Vagina (tissue), 2 donors: ENCODE data around the gene CMPK2.

Experiments used
- POLR2A ChIP-seq, 2 donors: fragments of 450-650 bp; IDR thresholded peaks; one replicate each; pipeline ENCODE4 v1.6.1; 2017; ENCODE audit warnings: antibody characterized with exemption in 2 of 2, mild to moderate bottlenecking in 2 of 2, moderate library complexity in 2 of 2
- POLR2AphosphoS5 ChIP-seq, 2 donors: sonication (generic); formaldehyde crosslinking; IDR thresholded peaks; one replicate each; pipeline ENCODE4 v1.9.0; 2017; ENCODE audit warnings: antibody characterized with exemption in 2 of 2, mild to moderate bottlenecking in 2 of 2, low read depth in 1 of 2; ENCODE audit not compliant: insufficient read depth in 1 of 2
- TF ChIP-seq, protein P1 (sequence below), 3 experiments: fragments of 450-650 bp in 2 of 3; fragments of 200-600 bp in 1 of 3; sonication (generic) in 1 of 3; IDR thresholded peaks; one replicate each; pipeline ENCODE4 v1.5.1; 2017 to 2019; ENCODE audit warnings: antibody characterized with exemption in 3 of 3, mild to moderate bottlenecking in 2 of 3, moderate library complexity in 2 of 3

DNA sequence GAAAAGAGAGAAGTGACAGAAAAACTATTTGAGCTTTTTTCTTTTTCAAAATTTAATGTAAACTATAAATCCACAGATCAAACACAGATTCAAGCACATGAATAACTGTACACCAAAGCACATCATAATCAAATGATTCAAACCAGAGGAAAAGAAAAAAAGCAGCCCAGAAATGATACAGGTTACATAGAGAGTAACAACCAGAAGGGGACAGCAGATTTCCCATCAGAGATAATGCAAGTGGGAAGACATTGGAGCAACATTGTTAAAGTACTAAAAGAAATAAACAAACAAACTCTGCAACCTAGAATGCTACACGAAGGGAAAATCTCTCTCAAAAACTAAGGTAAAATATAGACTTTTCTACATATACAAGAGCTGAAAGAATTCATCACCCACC, 34.5 kb downstream of the CMPK2 start:
- TF ChIP-seq, protein P1, sequence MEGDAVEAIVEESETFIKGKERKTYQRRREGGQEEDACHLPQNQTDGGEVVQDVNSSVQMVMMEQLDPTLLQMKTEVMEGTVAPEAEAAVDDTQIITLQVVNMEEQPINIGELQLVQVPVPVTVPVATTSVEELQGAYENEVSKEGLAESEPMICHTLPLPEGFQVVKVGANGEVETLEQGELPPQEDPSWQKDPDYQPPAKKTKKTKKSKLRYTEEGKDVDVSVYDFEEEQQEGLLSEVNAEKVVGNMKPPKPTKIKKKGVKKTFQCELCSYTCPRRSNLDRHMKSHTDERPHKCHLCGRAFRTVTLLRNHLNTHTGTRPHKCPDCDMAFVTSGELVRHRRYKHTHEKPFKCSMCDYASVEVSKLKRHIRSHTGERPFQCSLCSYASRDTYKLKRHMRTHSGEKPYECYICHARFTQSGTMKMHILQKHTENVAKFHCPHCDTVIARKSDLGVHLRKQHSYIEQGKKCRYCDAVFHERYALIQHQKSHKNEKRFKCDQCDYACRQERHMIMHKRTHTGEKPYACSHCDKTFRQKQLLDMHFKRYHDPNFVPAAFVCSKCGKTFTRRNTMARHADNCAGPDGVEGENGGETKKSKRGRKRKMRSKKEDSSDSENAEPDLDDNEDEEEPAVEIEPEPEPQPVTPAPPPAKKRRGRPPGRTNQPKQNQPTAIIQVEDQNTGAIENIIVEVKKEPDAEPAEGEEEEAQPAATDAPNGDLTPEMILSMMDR (IDR thresholded peaks at IDR 0.05): no peak
- no peak for TF ChIP-seq POLR2A (IDR thresholded peaks at IDR 0.05)
- TF ChIP-seq POLR2AphosphoS5 (IDR thresholded peaks at IDR 0.05; ENCODE audit: insufficient read depth in 1 of 2, low read depth in 1 of 2): no peak
